Measurements from ENCODE around the gene FXYD5. TPM values are rescaled to one million over a fixed set of nuclear protein-coding genes. Genes with fewer than 3 reads are reported as not detected.

FXYD5 gene
- total RNA-seq, 1 experiment from 2014 or later, result 100 TPM

GRCh38 chr19:35143231-35143715 is 11.3 kb upstream of the FXYD5 start, which contains the start of gene FXYD7:
TSS of gene FXYD7 (plus strand) at chr19:35143255. CDS start at chr19:35143334, 79 bp downstream.
- Histone ChIP-seq H4K8ac (replicated peaks; ENCODE audit: insufficient read length, low read depth, low read length) (no peak within 1 kb of the TSS), H2BK5ac (ENCODE audit: insufficient read length, low read length) (no peak within 1 kb of the TSS), H3K9ac (ENCODE audit: extremely low read depth, insufficient read length, low read length) (no peak within 1 kb of the TSS), H3K4me1 (ENCODE audit: insufficient read depth, low read length) (peaks cover 2% of the 10 kb centered on the region; the same call in 1 of the 2 replicates), H3K79me2 (ENCODE audit: insufficient read depth, low read length) (no peaks in the 10 kb centered on the region), H2BK20ac (ENCODE audit: low read depth, low read length, poor library complexity, severe bottlenecking) (no peak within 1 kb of the TSS), H3K18ac (ENCODE audit: insufficient read length, low read depth, low read length) (no peak within 1 kb of the TSS), H2BK120ac (ENCODE audit: low read depth, low read length, poor library complexity, severe bottlenecking) (no peak within 1 kb of the TSS), H2BK15ac (ENCODE audit: low read depth, low read length) (no peak within 1 kb of the TSS), H3T11ph (ENCODE audit: low read length) (no peak within 1 kb of the TSS), H2AK5ac (ENCODE audit: insufficient read length, low read length) (no peak within 1 kb of the TSS), H3K27me3 (ENCODE audit: insufficient read depth, low read length) (no peaks in the 10 kb centered on the region; the same call in 1 of the 2 replicates), H3K56ac (ENCODE audit: insufficient read length, low read depth, low read length) (no peak within 1 kb of the TSS), H3K79me1 (ENCODE audit: insufficient read depth, low read depth, low read length, poor library complexity, severe bottlenecking) (no peaks in the 10 kb centered on the region), H3K9me3 (ENCODE audit: control insufficient read depth, low read depth, low read length) (no peaks in the 10 kb centered on the region), H2AFZ (ENCODE audit: low read length) (no peak within 1 kb of the TSS), H4K20me1 (ENCODE audit: control insufficient read depth, insufficient read depth, insufficient read length) (no peaks in the 10 kb centered on the region), H3K4ac (ENCODE audit: low read depth, low read length) (no peak within 1 kb of the TSS), H3K14ac (ENCODE audit: insufficient read depth, low read length) (0 out of 2 replicates have a peak within 1 kb of the TSS, but pooled peaks have one; percentile 1), H3K27ac (ENCODE audit: insufficient read length, low read depth, low read length) (no peak within 1 kb of the TSS), H3K4me2 (ENCODE audit: insufficient read depth, insufficient read length, low read length) (peak within 1 kb of the TSS; percentile 82), H4K91ac (ENCODE audit: insufficient read length, low read depth, low read length) (no peak within 1 kb of the TSS), H3K23ac (ENCODE audit: insufficient read length, low read depth, low read length) (no peak within 1 kb of the TSS), H2BK12ac (ENCODE audit: insufficient read length, low read depth, low read length) (no peak within 1 kb of the TSS), H3K23me2 (ENCODE audit: insufficient read length, low read depth, low read length, poor library complexity, severe bottlenecking) (peaks cover 24% of the 10 kb centered on the region), H4K5ac (ENCODE audit: insufficient read length, low read depth, low read length) (no peak within 1 kb of the TSS)
- peaks cover 39 to 51% of the 10 kb centered on the region in 2 experiments for H3K4me1 Mint-ChIP-seq
- peaks cover 3 to 10% (median 6%) of the 10 kb centered on the region in 3 experiments; a peak in 5 of 7 replicates for H3K36me3 Mint-ChIP-seq (ENCODE audit: insufficient read depth in 1 of 3, low read depth in 3 of 3)
- DNase-seq, result peak; percentile 65
- peak within 1 kb of the TSS; percentile 66 to 87 for H3K4me3 Mint-ChIP-seq
- no CpG with 5 or more reads among the region's 31 CpGs for WGBS (ENCODE audit: extremely low coverage, insufficient read length, low lambda C conversion rate)
- peaks cover 44% of the 10 kb centered on the region for H3K27me3 Mint-ChIP-seq (ENCODE audit: low read depth)
- H3K9me3 Mint-ChIP-seq, result no peaks in the 10 kb centered on the region
- peak; percentile 29; the same call in 1 of the 3 replicates for TF ChIP-seq CTCF (conservative IDR thresholded peaks at IDR 0.05)
- peak within 1 kb of the TSS; percentile 24 to 79 (median 73); a peak in 3 of 7 replicates for H3K27ac Mint-ChIP-seq
